Endometrium (tissue), 2 donors: Measurements from ENCODE around the gene MOCOS.

Source experiments
- FAIRE-seq: peaks from 2 replicates; lab custom pipeline; 2012; peaks lifted over from hg19 to GRCh38; lab: Jason Lieb, UNC
- donor health status: control.
- donor health status: control.

Gene MOCOS

DNA sequence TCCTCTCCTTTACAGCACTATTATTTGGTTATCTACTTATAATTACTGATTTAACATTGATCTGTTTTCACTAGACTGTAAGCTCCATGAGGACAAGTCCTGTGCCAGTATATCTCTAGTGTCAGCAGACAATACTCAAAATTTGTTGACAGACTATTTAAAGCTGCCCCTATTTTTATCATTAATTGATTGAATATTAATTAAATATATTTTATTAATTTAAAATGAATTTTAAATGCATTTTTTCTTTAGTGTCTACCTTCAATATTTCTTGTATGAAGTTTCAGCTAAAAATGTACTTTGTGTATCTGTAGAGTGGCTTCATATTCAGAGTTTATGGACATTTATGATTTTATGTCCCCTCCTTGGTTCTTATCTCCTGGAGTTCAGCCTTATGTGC lies 83.9 kb downstream of the MOCOS start:
- FAIRE-seq, result no peak

DNA sequence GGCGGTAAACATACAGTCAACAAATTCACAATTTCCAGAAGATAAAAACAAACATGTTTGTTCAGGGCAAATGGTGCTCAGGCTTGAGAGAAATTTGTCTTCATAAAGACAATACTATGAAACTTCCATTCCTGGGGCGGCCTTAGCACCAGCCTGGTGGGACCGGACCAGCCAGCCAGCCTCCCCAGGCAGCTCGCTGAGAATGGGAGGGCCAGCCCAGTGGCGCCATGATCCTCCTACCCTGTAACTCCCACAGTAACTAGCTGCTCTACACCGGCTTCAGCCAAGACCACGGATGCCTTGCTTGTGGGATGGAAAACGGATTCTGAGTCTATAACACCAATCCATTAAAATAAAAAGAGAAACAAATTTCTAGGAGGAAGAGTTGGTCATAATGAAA lies 86.0 kb downstream of the MOCOS start:
- no peak for FAIRE-seq

- FAIRE-seq, result no peak
Measured at GRCh38 chr18:36274083-36274715, 86.9 kb downstream of the MOCOS start.

GRCh38 chr18:36275561-36275960 lies 88.3 kb downstream of the MOCOS start:
- no peak for FAIRE-seq

DNA sequence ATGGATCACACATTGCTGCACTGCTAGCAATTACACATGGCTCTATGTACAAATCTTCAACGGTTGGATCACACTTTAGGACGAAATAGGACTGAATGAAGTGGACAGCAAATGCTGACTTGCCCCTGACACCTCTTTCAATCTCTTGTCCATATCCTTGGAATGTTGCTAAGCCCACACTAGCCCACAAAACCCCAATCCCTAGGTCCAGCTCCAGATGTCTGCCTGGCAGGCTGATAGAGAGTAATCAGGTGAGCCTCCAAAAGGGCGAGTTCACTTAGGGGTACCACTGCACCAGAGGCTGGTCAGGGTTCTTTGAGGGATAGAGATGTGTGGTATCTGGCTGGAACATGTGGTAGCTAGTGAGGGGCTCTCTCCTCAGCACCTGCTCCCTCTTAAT lies 91.7 kb downstream of the MOCOS start:
- FAIRE-seq, result no peak

DNA sequence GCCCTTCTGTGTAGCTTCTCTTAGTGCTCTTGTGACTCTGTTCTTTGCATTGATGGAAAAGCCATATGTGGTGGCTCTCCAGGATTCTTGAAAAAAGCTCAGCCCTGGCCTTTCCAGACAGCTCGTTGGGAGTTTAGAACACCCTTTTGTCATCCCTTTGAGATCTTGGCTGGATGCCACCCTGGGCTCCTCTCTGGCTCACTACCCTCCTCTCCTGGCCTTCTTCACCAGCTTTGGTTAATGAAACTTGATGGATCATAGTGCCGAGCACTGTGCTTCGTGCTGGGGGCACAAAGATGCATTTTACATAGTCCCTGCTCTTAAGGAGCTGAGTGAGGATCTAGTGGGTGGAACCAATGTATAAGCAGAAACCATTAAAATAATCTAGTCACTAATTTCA lies 94.6 kb downstream of the MOCOS start:
- FAIRE-seq, result no peak

- no peak for FAIRE-seq
Measured at GRCh38 chr18:36283448-36283847, 96.2 kb downstream of the MOCOS start.

GRCh38 chr18:36284268-36284667 lies 97.0 kb downstream of the MOCOS start:
- FAIRE-seq, result no peak

DNA sequence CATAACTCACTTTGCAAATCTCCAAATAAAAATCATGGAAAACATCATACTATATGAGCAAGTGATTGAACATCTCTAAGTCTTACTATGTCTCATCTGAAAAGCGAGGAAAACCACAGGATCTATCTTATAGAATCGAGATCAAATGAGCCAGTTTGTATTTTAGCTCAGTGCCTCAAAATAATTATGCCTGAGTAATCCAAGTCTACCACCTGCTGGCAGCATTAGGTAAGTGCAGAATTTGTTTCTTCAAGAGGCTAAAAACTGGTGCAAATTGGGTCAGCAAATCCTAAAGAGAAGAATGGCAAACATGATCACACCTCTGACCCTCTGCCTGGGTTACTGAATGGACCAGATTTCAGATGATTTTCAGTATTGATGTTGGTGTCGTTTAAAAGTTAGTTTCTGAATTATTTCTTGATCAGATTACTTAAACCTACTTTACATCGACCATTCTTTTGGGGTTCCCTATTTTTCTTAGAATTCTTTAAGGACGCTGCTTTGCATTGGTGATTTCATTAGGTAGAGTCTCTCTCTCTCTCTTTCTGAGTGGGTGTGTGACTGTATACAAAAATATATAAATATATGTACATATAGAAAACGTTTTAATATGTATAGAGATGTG lies 97.5 kb downstream of the MOCOS start:
- peak; percentile 90 for FAIRE-seq

DNA sequence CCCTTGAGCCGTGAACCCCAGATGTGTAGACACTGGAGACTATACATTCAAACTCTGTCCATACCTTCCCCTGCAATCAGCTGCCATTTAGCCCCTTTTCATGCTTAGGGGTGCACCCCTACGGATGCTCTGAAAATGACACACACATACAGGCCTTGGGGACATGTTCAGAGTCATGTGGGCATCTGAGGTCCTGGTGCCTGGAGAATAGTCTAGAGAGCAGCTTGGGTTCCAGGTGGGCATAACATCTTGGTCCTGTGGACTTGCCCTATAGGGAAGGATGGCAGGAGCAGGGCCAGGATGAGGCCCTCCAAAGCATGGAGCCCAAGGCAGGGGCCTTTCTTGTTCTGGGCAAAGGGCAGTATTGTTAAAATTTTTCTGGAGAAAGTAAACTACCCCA lies 100.4 kb downstream of the MOCOS start:
- no peak for FAIRE-seq

- FAIRE-seq, result no peak
Measured at GRCh38 chr18:36288689-36289088, 101.4 kb downstream of the MOCOS start.

GRCh38 chr18:36294031-36294430 lies 106.7 kb downstream of the MOCOS start:
- no peak for FAIRE-seq

DNA sequence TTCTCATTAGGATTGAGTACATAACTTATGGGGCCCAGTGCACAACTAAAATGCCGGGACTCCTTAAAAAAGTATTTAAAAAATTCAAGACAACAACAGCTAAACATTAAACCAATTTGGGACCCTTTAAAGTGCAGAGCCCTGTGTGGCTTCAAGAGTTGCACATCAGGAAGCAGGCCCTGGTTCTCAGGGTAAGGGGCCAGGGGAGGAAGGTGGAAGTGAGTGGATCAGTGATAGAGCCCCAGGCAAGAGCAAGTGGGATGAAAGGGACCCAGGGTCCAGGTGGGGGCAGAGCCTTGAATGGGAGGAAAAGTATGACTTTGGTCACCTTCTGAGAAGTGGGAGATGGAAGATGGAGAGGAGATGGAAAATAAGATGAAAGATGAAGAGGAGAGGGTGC lies 107.9 kb downstream of the MOCOS start:
- no peak for FAIRE-seq

- no peak for FAIRE-seq
Measured at GRCh38 chr18:36295880-36296301, 108.6 kb downstream of the MOCOS start.

DNA sequence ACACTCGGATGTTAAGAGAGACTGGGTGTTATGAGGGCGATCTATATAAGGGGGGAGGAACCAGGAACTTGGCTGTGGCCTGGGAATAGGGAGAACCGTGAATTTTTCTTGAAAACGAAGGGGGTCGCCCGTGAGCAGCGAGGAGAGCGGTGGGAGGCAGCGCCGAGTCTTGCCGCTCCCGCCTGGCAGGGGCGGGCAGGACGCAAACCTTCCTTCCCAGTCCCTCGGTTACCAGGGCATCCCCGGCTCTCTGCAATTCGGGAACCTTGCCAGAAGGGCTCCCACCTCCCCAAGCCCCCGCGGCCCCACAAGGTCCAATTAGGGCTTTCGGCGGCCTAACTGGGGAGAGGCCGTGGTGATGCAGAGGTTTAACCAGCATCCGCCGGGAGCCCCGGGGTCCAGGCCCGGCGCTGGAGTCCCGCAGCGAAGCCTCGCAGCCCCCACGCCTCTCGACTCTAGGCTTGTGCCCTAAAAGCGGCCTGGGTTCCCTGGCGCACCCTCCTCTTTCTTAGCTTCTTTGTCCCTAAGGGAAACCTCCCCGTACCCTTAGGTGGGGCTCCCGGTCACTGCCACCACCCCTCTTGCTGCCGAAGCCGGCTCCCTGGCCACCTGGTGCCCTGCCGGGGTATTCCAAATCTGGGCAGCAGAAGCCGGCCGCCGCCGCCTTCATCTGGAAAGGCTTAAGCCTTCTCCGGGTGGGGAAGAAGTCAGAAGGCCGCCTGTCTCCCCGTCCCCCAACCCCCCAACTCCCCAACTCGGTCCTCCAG lies 109.5 kb downstream of the MOCOS start:
- peak; percentile 37 for FAIRE-seq

GRCh38 chr18:36297417-36298125 lies 110.3 kb downstream of the MOCOS start, which contains the start of gene FHOD3:
Gene FHOD3 (plus strand): TSS chr18:36297713. CDS start chr18:36297836, 123 bp downstream.
- FAIRE-seq, result no peak

- FAIRE-seq, result no peak
Measured at GRCh38 chr18:36298126-36298741, 110.9 kb downstream of the MOCOS start.

GRCh38 chr18:36299015-36299414 lies 111.7 kb downstream of the MOCOS start:
- no peak for FAIRE-seq

GRCh38 chr18:36300211-36300610 lies 112.9 kb downstream of the MOCOS start:
- no peak for FAIRE-seq

- FAIRE-seq, result no peak
Measured at GRCh38 chr18:36301884-36302283, 114.6 kb downstream of the MOCOS start.

GRCh38 chr18:36302676-36303075 lies 115.4 kb downstream of the MOCOS start:
- no peak for FAIRE-seq

- FAIRE-seq, result no peak
Measured at GRCh38 chr18:36303211-36303844, 116.0 kb downstream of the MOCOS start.
